ENCODE results near the gene LIPM.

Gene LIPM

GRCh38 chr10:88830643-88831268, 28.2 kb downstream of the LIPM start:
- TF ChIP-seq CTCF (IDR thresholded peaks at IDR 0.05): no peak
- Mint-ChIP-seq H3K4me1 (no peaks in the 10 kb centered on the region), H3K27me3 (ENCODE audit: low read depth, poor library complexity) (peaks cover 4% of the 10 kb centered on the region), H3K9me3 (no peaks in the 10 kb centered on the region), H3K4me3 (no peak overlapping the region), H3K36me3 (ENCODE audit: low read depth) (no peaks in the 10 kb centered on the region), H3K27ac (no peak overlapping the region)
- DNase-seq: no peak

GRCh38 chr10:88831709-88832108, 29.2 kb downstream of the LIPM start:
- no peak overlapping the region for H3K4me3 Mint-ChIP-seq
- DNase-seq: no peak
- H3K27me3 Mint-ChIP-seq (ENCODE audit: low read depth, poor library complexity): peaks cover 4% of the 10 kb centered on the region
- no peak overlapping the region for H3K27ac Mint-ChIP-seq
- H3K36me3 Mint-ChIP-seq (ENCODE audit: low read depth): no peaks in the 10 kb centered on the region
- TF ChIP-seq CTCF (IDR thresholded peaks at IDR 0.05): no peak
- H3K9me3 Mint-ChIP-seq: no peaks in the 10 kb centered on the region
- no peaks in the 10 kb centered on the region for H3K4me1 Mint-ChIP-seq

GRCh38 chr10:88832376-88832775, 29.8 kb downstream of the LIPM start:
- no peak for DNase-seq
- no peaks in the 10 kb centered on the region for H3K4me1 Mint-ChIP-seq

GRCh38 chr10:88833156-88833555, 30.6 kb downstream of the LIPM start:
- DNase-seq: no peak
- H3K27ac Mint-ChIP-seq: no peak overlapping the region
- no peaks in the 10 kb centered on the region for H3K36me3 Mint-ChIP-seq (ENCODE audit: low read depth)
- no peaks in the 10 kb centered on the region for H3K9me3 Mint-ChIP-seq
- no peak overlapping the region for H3K4me3 Mint-ChIP-seq
- TF ChIP-seq CTCF (IDR thresholded peaks at IDR 0.05): no peak
- no peaks in the 10 kb centered on the region for H3K27me3 Mint-ChIP-seq (ENCODE audit: low read depth, poor library complexity)
- no peaks in the 10 kb centered on the region for H3K4me1 Mint-ChIP-seq

More at GRCh38 chr10:88832376-88832775, 29.8 kb downstream of the LIPM start:
- H3K9me3 Mint-ChIP-seq: no peaks in the 10 kb centered on the region
- no peak overlapping the region for H3K27ac Mint-ChIP-seq
- TF ChIP-seq CTCF (IDR thresholded peaks at IDR 0.05): no peak
- no peaks in the 10 kb centered on the region for H3K36me3 Mint-ChIP-seq (ENCODE audit: low read depth)
- H3K4me3 Mint-ChIP-seq: no peak overlapping the region
- no peaks in the 10 kb centered on the region for H3K27me3 Mint-ChIP-seq (ENCODE audit: low read depth, poor library complexity)

- no peaks in the 10 kb centered on the region for H3K4me1 Mint-ChIP-seq
- no peak overlapping the region for H3K4me3 Mint-ChIP-seq
- no peaks in the 10 kb centered on the region for H3K9me3 Mint-ChIP-seq
- no peaks in the 10 kb centered on the region for H3K27me3 Mint-ChIP-seq (ENCODE audit: low read depth, poor library complexity)
- DNase-seq: no peak
- no peak for TF ChIP-seq CTCF (IDR thresholded peaks at IDR 0.05)
- no peaks in the 10 kb centered on the region for H3K36me3 Mint-ChIP-seq (ENCODE audit: low read depth)
- no peak overlapping the region for H3K27ac Mint-ChIP-seq
Observed at GRCh38 chr10:88833723-88834122, 31.2 kb downstream of the LIPM start.

Measured in nephron progenitor cell (in vitro differentiated cells).